SK-N-SH (cell line): ENCODE data around the gene CXCL3. TPM values are rescaled to one million over a fixed set of nuclear protein-coding genes. Genes with fewer than 3 reads are reported as not detected.

ENCODE experiments used
- CTCF ChIA-PET: fragments of 300-600, 350-600 bp; formaldehyde crosslinking; extraction: SDS; loops from one replicate; lab custom pipeline; 2021; lab: Yijun Ruan, JAX
- POLR2A ChIA-PET: fragments of 350-600 bp; sonication (Branson Sonifier 250); formaldehyde crosslinking; extraction: SDS; loops from one replicate; lab custom pipeline; 2020; ENCODE audit warnings: antibody characterized with exemption, inconsistent platforms; lab: Yijun Ruan, JAX
- DNase-seq: peaks from one replicate; pipeline ENCODE4 v3.0.0; 2012
- H2AFZ ChIP-seq: fragments of 200-600 bp; sonication (generic); 2 replicates; pipeline ENCODE4 v1.8.1; 2016; ENCODE audit warnings: antibody characterized with exemption, mild to moderate bottlenecking, low read depth
- H3F3A ChIP-seq: fragments of 200-600 bp; sonication (generic); replicated peaks from 2 replicates; pipeline ENCODE3; 2016; ENCODE audit warnings: antibody characterized with exemption, mild to moderate bottlenecking; ENCODE audit not compliant: insufficient read depth
- H3K27ac ChIP-seq, 2 experiments: fragments of 200-500 bp in 1 of 2; fragments of 200-600 bp in 1 of 2; sonication (Bioruptor generic) in 1 of 2; sonication (generic), shearing (Covaris generic) in 1 of 2; 2 replicates each; pipeline versions ENCODE4 v1.5.1 to v1.6.1; 2014 to 2016; ENCODE audit warnings: low read depth in 2 of 2, inconsistent platforms in 1 of 2, low read length in 1 of 2, mild to moderate bottlenecking in 1 of 2, mixed read lengths in 1 of 2
- H3K27me3 ChIP-seq: fragments of 200-600 bp; sonication (generic), shearing (Covaris generic); 2 replicates; pipeline ENCODE4 v1.6.1; 2016; ENCODE audit warnings: mixed run types; ENCODE audit not compliant: insufficient read depth
- H3K36me3 ChIP-seq, 2 experiments: fragments of 200-500 bp in 1 of 2; fragments of 200-600 bp in 1 of 2; sonication (Bioruptor generic) in 1 of 2; sonication (generic) in 1 of 2; replicated peaks in 1 of 2; 2 replicates each; pipeline versions ENCODE3 to v1.5.1; 2014 to 2016; ENCODE audit warnings: low read length in 1 of 2, mild to moderate bottlenecking in 1 of 2; ENCODE audit not compliant: insufficient read depth in 2 of 2, control insufficient read depth in 1 of 2
- H3K4me1 ChIP-seq, 2 experiments: fragments of 200-500 bp in 1 of 2; fragments of 200-600 bp in 1 of 2; sonication (Bioruptor generic) in 1 of 2; sonication (generic), shearing (Covaris generic) in 1 of 2; 2 replicates each; pipeline versions ENCODE4 v1.5.1 to v1.6.1; 2014 to 2016; ENCODE audit warnings: low read depth in 1 of 2, low read length in 1 of 2, mixed run types in 1 of 2; ENCODE audit not compliant: insufficient read depth in 2 of 2, control insufficient read depth in 1 of 2
- H3K4me2 ChIP-seq: fragments of 200-600 bp; sonication (generic), shearing (Covaris generic); 2 replicates; pipeline ENCODE4 v1.6.1; 2017; ENCODE audit warnings: mixed run types
- H3K4me3 ChIP-seq, 2 experiments: fragments of 200-500 bp in 1 of 2; fragments of 200-600 bp in 1 of 2; sonication (Bioruptor generic) in 1 of 2; sonication (generic), shearing (Covaris generic) in 1 of 2; 2 replicates each; pipeline versions ENCODE4 v1.5.1 to v1.8.1; 2014 to 2016; ENCODE audit warnings: low read depth in 2 of 2, inconsistent platforms in 1 of 2, low read length in 1 of 2, mild to moderate bottlenecking in 1 of 2, mixed read lengths in 1 of 2, moderate library complexity in 1 of 2
- H3K79me2 ChIP-seq: fragments of 200-600 bp; sonication (generic); 2 replicates; pipeline ENCODE4 v1.8.1; 2017; ENCODE audit warnings: mild to moderate bottlenecking; ENCODE audit not compliant: insufficient read depth
- H3K9ac ChIP-seq: fragments of 200-600 bp; sonication (generic); 2 replicates; pipeline ENCODE4 v1.6.1; 2017; ENCODE audit warnings: mixed run types
- H3K9me2 ChIP-seq: fragments of 200-600 bp; sonication (generic); 2 replicates; pipeline ENCODE4 v1.6.1; 2017; ENCODE audit warnings: mixed run types
- H3K9me3 ChIP-seq: fragments of 200-600 bp; sonication (generic); 2 replicates; pipeline ENCODE4 v1.6.1; 2017; ENCODE audit warnings: mixed run types, mild to moderate bottlenecking, moderate library complexity
- H4K20me1 ChIP-seq: fragments of 200-600 bp; sonication (generic); 2 replicates; pipeline ENCODE4 v1.6.1; 2017; ENCODE audit warnings: mild to moderate bottlenecking, mixed run types; ENCODE audit not compliant: insufficient read depth
- CHD2 ChIP-seq: fragments of 150-350 bp; IDR thresholded peaks from 2 replicates; pipeline ENCODE4 v1.6.1; 2018; ENCODE audit warnings: low read length; ENCODE audit not compliant: partially characterized antibody
- EP300 ChIP-seq, 2 experiments: IDR thresholded peaks; 2 replicates each; pipeline versions ENCODE4 v1.4.0 to v1.6.1; 2012; ENCODE audit warnings: borderline replicate concordance in 1 of 2, low read depth in 1 of 2, low read length in 1 of 2
- FOXM1 ChIP-seq: IDR thresholded peaks from 2 replicates; pipeline ENCODE4 v1.4.0; 2012; ENCODE audit warnings: low read depth, mild to moderate bottlenecking
- GABPA ChIP-seq: IDR thresholded peaks from 2 replicates; pipeline ENCODE4 v1.4.0; 2012; ENCODE audit warnings: low read depth, mild to moderate bottlenecking
- GATA2 ChIP-seq: sonication (generic); formaldehyde crosslinking; IDR thresholded peaks from 2 replicates; pipeline ENCODE4 v1.5.0; 2020; ENCODE audit warnings: mild to moderate bottlenecking, missing genetic modification reagents
- JUND ChIP-seq: IDR thresholded peaks from 2 replicates; pipeline ENCODE4 v1.4.0; 2012
- MEF2A ChIP-seq: IDR thresholded peaks from 2 replicates; pipeline ENCODE4 v1.4.0; 2012; ENCODE audit warnings: low read depth, borderline replicate concordance
- MXI1 ChIP-seq: IDR thresholded peaks from 2 replicates; pipeline ENCODE4 v1.6.1; 2012; ENCODE audit warnings: mild to moderate bottlenecking, low read depth, low read length, improper control_type of control experiment
- NFIC ChIP-seq: IDR thresholded peaks from 2 replicates; pipeline ENCODE4 v1.4.0; 2012; ENCODE audit warnings: borderline replicate concordance
- NRF1 ChIP-seq: IDR thresholded peaks from 2 replicates; pipeline ENCODE4 v1.6.1; 2012; ENCODE audit warnings: low read depth, mild to moderate bottlenecking, low read length
- RFX5 ChIP-seq: IDR thresholded peaks from 2 replicates; pipeline ENCODE4 v1.6.1; 2012; ENCODE audit warnings: mild to moderate bottlenecking, improper control_type of control experiment, low read length
- RXRA ChIP-seq: IDR thresholded peaks from 2 replicates; pipeline ENCODE4 v1.4.0; 2012; ENCODE audit warnings: low read depth, mild to moderate bottlenecking, borderline replicate concordance
- SIN3A ChIP-seq: IDR thresholded peaks from 2 replicates; pipeline ENCODE4 v1.6.1; 2012; ENCODE audit warnings: low read depth, mild to moderate bottlenecking, low read length, moderate library complexity, borderline replicate concordance
- SMC3 ChIP-seq: IDR thresholded peaks from 2 replicates; pipeline ENCODE4 v1.6.1; 2012; ENCODE audit warnings: low read depth, low read length, improper control_type of control experiment
- TAF1 ChIP-seq: IDR thresholded peaks from 2 replicates; pipeline ENCODE4 v1.6.1; 2012; ENCODE audit warnings: low read depth, mild to moderate bottlenecking, low read length, moderate library complexity, borderline replicate concordance
- TCF12 ChIP-seq: IDR thresholded peaks from 2 replicates; pipeline ENCODE4 v1.4.0; 2012
- WGBS: methylation state at CpG from one replicate; pipeline ENCODE4 v1.1.6; 2017; ENCODE audit warnings: low lambda C conversion rate; 5-methylcytosine and 5-hydroxymethylcytosine counted together
- polyA plus RNA-seq, 3 experiments: library from polyadenylated mRNA; depleted of rRNA; stranded (reverse); fragments of >200 nt; gene quantifications; 2 replicates each; pipeline ENCODE4 v1.2.3, GENCODE V29; 2012
- TF ChIP-seq, protein P1 (sequence below): fragments of 200-600 bp; sonication (generic); IDR thresholded peaks from 2 replicates; pipeline ENCODE4 v1.6.1; 2017; ENCODE audit warnings: antibody characterized with exemption, mild to moderate bottlenecking, moderate library complexity
- TF ChIP-seq, protein P2 (sequence below): fragments of 150-350 bp; IDR thresholded peaks from 2 replicates; pipeline ENCODE4 v1.6.1; 2017; ENCODE audit warnings: antibody characterized with exemption, low read length, low read depth, borderline replicate concordance

The CXCL3 gene
- polyA plus RNA-seq, 1 of the 3 experiments (the other 2 are of a cell fraction): 0.31 TPM

DNA sequence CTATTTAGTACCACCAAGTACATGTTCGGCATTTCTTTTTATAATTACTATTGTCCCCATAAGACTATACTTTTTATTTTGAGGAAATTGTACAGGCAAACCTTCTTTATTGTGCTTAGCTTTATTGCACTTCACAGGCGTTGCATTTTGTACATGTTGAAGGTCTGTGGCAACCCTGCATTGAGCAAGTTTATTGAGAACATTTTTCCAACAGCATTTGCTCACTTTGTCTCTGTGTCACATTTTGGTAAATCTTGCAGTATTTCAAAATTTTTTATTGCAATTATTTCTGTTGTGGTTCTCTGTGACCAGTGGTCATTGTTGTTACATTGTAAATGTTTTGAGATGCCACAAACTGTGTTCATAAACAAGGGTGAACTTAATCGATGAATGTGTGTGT is 29.2 kb downstream of the CXCL3 start (continued):
- TF ChIP-seq, protein P1, sequence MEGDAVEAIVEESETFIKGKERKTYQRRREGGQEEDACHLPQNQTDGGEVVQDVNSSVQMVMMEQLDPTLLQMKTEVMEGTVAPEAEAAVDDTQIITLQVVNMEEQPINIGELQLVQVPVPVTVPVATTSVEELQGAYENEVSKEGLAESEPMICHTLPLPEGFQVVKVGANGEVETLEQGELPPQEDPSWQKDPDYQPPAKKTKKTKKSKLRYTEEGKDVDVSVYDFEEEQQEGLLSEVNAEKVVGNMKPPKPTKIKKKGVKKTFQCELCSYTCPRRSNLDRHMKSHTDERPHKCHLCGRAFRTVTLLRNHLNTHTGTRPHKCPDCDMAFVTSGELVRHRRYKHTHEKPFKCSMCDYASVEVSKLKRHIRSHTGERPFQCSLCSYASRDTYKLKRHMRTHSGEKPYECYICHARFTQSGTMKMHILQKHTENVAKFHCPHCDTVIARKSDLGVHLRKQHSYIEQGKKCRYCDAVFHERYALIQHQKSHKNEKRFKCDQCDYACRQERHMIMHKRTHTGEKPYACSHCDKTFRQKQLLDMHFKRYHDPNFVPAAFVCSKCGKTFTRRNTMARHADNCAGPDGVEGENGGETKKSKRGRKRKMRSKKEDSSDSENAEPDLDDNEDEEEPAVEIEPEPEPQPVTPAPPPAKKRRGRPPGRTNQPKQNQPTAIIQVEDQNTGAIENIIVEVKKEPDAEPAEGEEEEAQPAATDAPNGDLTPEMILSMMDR: no peak

DNA sequence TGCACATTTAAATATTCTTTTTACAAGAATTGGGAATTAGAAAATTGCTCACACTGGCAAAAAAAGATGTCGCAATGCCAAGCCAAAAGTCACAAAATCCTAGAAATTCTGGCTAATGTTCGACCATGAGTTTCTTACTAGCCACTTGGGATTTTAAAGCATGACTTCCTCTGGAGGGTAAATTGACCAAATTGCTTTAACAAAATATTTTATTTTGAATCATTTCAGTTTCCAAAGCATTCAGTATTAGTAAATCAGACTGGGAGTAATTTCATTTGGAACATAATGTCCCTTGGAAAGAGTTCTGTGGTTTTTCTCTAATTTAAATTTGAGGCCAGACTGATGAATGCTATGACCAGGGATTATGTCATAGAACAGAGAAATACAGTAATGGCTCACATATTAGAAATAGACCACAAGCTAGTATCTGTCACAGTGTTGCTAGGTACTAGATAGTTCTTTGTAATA is 32.4 kb downstream of the CXCL3 start:
- WGBS: 1% methylated on average over 2 of the region's 2 CpGs
- ChIA-PET CTCF (no interaction called here), POLR2A (no interaction called here)
- Histone ChIP-seq H4K20me1 (no peaks in the 10 kb centered on the region), H3F3A (no peaks in the 10 kb centered on the region), H3K27ac (no peak overlapping the region), H3K36me3 (no peaks in the 10 kb centered on the region), H3K9me2 (no peaks in the 10 kb centered on the region), H3K9ac (no peak overlapping the region), H3K4me2 (no peak overlapping the region), H3K27me3 (no peaks in the 10 kb centered on the region; the same call in 1 of the 2 replicates), H2AFZ (no peak overlapping the region), H3K4me1 (no peaks in the 10 kb centered on the region), H3K9me3 (no peaks in the 10 kb centered on the region), H3K4me3 (no peak overlapping the region), H3K79me2 (no peaks in the 10 kb centered on the region)
- TF ChIP-seq, protein P2, sequence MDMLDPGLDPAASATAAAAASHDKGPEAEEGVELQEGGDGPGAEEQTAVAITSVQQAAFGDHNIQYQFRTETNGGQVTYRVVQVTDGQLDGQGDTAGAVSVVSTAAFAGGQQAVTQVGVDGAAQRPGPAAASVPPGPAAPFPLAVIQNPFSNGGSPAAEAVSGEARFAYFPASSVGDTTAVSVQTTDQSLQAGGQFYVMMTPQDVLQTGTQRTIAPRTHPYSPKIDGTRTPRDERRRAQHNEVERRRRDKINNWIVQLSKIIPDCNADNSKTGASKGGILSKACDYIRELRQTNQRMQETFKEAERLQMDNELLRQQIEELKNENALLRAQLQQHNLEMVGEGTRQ: no peak
- TF ChIP-seq TAF1 (no peak), RXRA (no peak), RFX5 (no peak), MXI1 (no peak), NRF1 (no peak), SIN3A (no peak), CHD2 (no peak), JUND (no peak)
- TF ChIP-seq, protein P1: no peak
- DNase-seq: no peak

DNA sequence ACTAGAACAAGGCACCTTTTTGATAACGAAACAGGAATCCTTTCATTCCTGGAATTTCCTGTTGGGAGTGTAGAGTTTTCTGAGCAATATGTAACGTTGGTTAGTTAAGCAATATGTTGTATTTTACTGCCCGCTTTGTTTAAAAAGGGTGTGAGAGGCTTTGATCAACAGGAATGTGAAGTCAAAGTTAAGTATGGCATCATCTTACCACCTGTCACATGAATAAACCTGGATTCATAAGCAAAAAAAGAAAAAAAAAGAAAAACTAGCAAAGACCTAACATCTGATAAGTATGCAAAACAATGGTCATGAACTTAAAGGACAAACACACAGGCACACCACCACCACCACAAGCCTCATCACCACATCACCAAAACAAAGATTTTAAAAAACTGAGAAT is 33.0 kb downstream of the CXCL3 start:
- H3K9ac ChIP-seq: no peak overlapping the region
- H3K27ac ChIP-seq: no peak overlapping the region

More for the DNA sequence above, 33.0 kb downstream of the CXCL3 start:
- TF ChIP-seq GATA2 (CRISPR knock-in tag) (no peak), GABPA (no peak), NFIC (no peak), SMC3 (no peak), EP300 (IDR thresholded peaks at IDR 0.05; ENCODE audit: borderline replicate concordance in 1 of 2, low read depth in 1 of 2, low read length in 1 of 2) (no peak), MXI1 (no peak), FOXM1 (no peak), TCF12 (no peak), MEF2A (no peak)
- TF ChIP-seq, protein P1: no peak
- no peak overlapping the region for H3K4me2 ChIP-seq
- WGBS: 0% methylated on average over 3 of the region's 3 CpGs
- ChIA-PET POLR2A (no interaction called here), CTCF (no interaction called here)
- H3K36me3 ChIP-seq: no peaks in the 10 kb centered on the region
- no peak for DNase-seq
- no peaks in the 10 kb centered on the region for H3K9me3 ChIP-seq
- no peaks in the 10 kb centered on the region for H3K9me2 ChIP-seq
- H3K79me2 ChIP-seq: no peaks in the 10 kb centered on the region
- H3K27me3 ChIP-seq: no peaks in the 10 kb centered on the region; the same call in 1 of the 2 replicates
- H3K4me1 ChIP-seq: no peaks in the 10 kb centered on the region
- no peak overlapping the region for H2AFZ ChIP-seq
- no peaks in the 10 kb centered on the region for H4K20me1 ChIP-seq
- H3K4me3 ChIP-seq: no peak overlapping the region
- H3F3A ChIP-seq: no peaks in the 10 kb centered on the region
